Measurements from ENCODE around the gene LDB3.

Gene LDB3

GRCh38 chr10:86646532-86646931, 21.8 kb upstream of the LDB3 start:
- TF ChIP-seq CTCF (IDR thresholded peaks at IDR 0.05; ENCODE audit: insufficient read depth, low read depth, low read length, missing control alignments): no peak
- DNase-seq (ENCODE audit: low read depth): no peak

GRCh38 chr10:86646933-86647332, 21.4 kb upstream of the LDB3 start:
- H3K4me3 ChIP-seq (ENCODE audit: low read length): no peak overlapping the region
- TF ChIP-seq CTCF (IDR thresholded peaks at IDR 0.05; ENCODE audit: insufficient read depth, low read depth, low read length, missing control alignments): no peak
- no peak for DNase-seq (ENCODE audit: low read depth)

More at GRCh38 chr10:86646532-86646931, 21.8 kb upstream of the LDB3 start:
- H3K4me3 ChIP-seq (ENCODE audit: low read length): no peak overlapping the region

GRCh38 chr10:86647773-86648703, 20.3 kb upstream of the LDB3 start:
- TF ChIP-seq CTCF (IDR thresholded peaks at IDR 0.05; ENCODE audit: insufficient read depth, low read depth, low read length, missing control alignments): no peak
- H3K4me3 ChIP-seq (ENCODE audit: low read length): no peak overlapping the region
- DNase-seq (ENCODE audit: low read depth): no peak

GRCh38 chr10:86648704-86649427, 19.4 kb upstream of the LDB3 start:
- TF ChIP-seq CTCF (IDR thresholded peaks at IDR 0.05; ENCODE audit: insufficient read depth, low read depth, low read length, missing control alignments): no peak
- DNase-seq (ENCODE audit: low read depth): peak; percentile 56
- no peak overlapping the region for H3K4me3 ChIP-seq (ENCODE audit: low read length)

GRCh38 chr10:86649471-86650150, 18.7 kb upstream of the LDB3 start:
- no peak for DNase-seq (ENCODE audit: low read depth)
- TF ChIP-seq CTCF (IDR thresholded peaks at IDR 0.05; ENCODE audit: insufficient read depth, low read depth, low read length, missing control alignments): no peak
- H3K4me3 ChIP-seq (ENCODE audit: low read length): no peak overlapping the region

- no peak overlapping the region for H3K4me3 ChIP-seq (ENCODE audit: low read length)
- DNase-seq (ENCODE audit: low read depth): no peak
- no peak for TF ChIP-seq CTCF (IDR thresholded peaks at IDR 0.05; ENCODE audit: insufficient read depth, low read depth, low read length, missing control alignments)
Measured at GRCh38 chr10:86650151-86650550, 18.2 kb upstream of the LDB3 start.
